Progenitor cell of endocrine pancreas (in vitro differentiated cells): ENCODE data around the gene ITGB7. TPM values are rescaled to one million over a fixed set of nuclear protein-coding genes. Genes with fewer than 3 reads are reported as not detected.

Experiments
- DNase-seq: peaks from one replicate; pipeline ENCODE4 v3.0.0; 2021; ENCODE audit warnings: low spot score; ENCODE audit not compliant: unreplicated experiment
- H3K27ac Mint-ChIP-seq: 2 replicates; pipeline ENCODE4 v1.8.0; 2021; ENCODE audit warnings: mild to moderate bottlenecking, moderate library complexity, mixed read lengths
- H3K27me3 Mint-ChIP-seq: 2 replicates; pipeline ENCODE4 v1.8.0; 2021; ENCODE audit warnings: mixed read lengths
- H3K36me3 Mint-ChIP-seq: 2 replicates; pipeline ENCODE4 v1.8.0; 2022; ENCODE audit warnings: mixed read lengths; ENCODE audit not compliant: insufficient read depth
- H3K4me1 Mint-ChIP-seq: 2 replicates; pipeline ENCODE4 v1.8.0; 2021; ENCODE audit warnings: low read depth, mixed read lengths
- H3K4me3 Mint-ChIP-seq: 2 replicates; pipeline ENCODE4 v1.8.0; 2021; ENCODE audit warnings: low read depth, mild to moderate bottlenecking, moderate library complexity, mixed read lengths
- H3K9me3 Mint-ChIP-seq: 2 replicates; pipeline ENCODE4 v1.8.0; 2021; ENCODE audit warnings: low read depth, mixed read lengths
- total RNA-seq: library from RNA; stranded (reverse); gene quantifications from 2 replicates; pipeline ENCODE4 v1.2.1, GENCODE V29; 2021
- TF ChIP-seq, protein P1 (sequence below): fragments of 200-600 bp; sonication (generic); IDR thresholded peaks from one replicate; pipeline ENCODE4 v1.5.0; 2021; ENCODE audit warnings: antibody characterized with exemption, mild to moderate bottlenecking; ENCODE audit not compliant: unreplicated experiment

Gene ITGB7
- total RNA-seq, 1 donor from 2014 or later = 0.29 TPM

DNA sequence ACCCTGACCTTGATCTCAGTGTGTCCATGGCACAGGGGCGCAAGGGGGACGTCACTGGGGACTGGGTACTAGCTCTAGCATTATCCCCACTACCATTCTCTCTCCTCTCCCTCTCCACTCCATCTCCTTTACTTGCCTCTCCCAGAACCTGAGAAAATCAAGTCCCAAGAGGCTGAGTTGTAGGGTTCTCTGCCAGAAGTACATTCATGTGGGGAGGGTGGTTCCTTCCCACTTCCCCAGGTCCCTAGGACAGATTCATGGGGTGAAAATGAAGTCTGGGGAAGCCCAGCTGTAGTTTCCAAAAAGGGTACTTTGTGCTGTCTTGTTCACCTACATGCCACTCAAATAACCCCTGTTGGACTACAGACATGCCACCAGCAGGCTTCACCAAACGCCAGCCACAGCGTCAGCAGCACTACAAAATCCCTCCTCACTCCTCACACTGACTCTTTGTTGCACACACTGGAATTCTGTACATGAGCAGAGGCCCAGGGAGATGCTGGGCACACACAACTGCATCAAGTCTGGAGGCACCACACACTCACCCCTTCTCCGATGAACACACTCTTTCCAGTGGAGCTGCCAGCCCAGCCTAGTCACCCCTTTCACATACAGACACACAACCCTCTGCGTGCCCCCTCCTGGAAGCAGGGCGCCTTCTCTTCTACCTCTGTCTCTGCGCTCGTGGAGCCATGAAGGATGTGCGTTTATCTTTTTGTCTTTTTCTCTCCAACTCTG lies 18.0 kb upstream of the ITGB7 start:
- peak overlapping the region; percentile 62 for H3K27ac Mint-ChIP-seq
- H3K4me3 Mint-ChIP-seq = peak overlapping the region; percentile 37
- TF ChIP-seq, protein P1, sequence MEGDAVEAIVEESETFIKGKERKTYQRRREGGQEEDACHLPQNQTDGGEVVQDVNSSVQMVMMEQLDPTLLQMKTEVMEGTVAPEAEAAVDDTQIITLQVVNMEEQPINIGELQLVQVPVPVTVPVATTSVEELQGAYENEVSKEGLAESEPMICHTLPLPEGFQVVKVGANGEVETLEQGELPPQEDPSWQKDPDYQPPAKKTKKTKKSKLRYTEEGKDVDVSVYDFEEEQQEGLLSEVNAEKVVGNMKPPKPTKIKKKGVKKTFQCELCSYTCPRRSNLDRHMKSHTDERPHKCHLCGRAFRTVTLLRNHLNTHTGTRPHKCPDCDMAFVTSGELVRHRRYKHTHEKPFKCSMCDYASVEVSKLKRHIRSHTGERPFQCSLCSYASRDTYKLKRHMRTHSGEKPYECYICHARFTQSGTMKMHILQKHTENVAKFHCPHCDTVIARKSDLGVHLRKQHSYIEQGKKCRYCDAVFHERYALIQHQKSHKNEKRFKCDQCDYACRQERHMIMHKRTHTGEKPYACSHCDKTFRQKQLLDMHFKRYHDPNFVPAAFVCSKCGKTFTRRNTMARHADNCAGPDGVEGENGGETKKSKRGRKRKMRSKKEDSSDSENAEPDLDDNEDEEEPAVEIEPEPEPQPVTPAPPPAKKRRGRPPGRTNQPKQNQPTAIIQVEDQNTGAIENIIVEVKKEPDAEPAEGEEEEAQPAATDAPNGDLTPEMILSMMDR = no peak
- DNase-seq = no peak
- H3K4me1 Mint-ChIP-seq = peaks cover 36% of the 10 kb centered on the region
- no peaks in the 10 kb centered on the region for H3K9me3 Mint-ChIP-seq
- H3K27me3 Mint-ChIP-seq = peaks cover 39% of the 10 kb centered on the region
- no peaks in the 10 kb centered on the region for H3K36me3 Mint-ChIP-seq

DNA sequence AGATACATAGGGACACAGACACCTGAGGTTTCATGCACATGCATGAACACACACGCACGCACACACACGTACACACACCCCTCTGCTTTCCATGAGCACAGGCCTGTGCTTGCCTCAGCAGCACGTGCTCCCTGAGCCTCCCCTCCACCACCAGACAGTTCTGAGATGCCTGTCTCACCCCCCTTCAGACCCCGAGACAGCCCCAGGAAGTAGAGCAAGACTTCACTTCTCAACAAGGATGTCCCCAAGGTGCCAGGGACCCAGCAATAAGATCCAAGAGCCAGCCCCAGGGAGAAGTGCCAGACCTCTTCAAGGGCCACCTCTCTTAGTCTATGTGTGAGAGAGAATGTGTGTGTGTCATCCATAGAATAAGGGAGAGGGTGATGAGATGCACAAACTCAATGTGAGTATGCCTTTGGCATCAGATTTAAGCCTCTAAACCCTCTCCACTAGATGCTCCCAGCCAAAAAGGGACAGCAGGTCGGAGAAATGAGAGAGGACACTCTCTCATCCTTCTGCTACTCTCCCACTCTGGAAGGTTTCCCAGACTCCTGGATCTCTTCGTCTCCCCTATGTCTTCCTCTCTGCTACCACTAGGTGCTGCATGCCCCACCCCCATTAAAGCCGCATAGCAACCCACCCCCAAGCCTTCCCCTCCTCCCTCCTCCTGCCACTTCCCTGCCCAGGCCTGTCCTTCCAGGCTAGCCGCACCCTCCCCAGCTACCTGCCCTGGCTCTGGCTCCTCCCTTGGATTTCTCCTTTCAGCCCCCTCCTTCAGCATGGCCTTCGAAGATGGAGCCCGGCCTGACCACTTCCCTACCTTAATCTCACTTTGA lies 17.2 kb upstream of the ITGB7 start:
- Mint-ChIP-seq H3K4me1 (peaks cover 38% of the 10 kb centered on the region), H3K9me3 (no peaks in the 10 kb centered on the region), H3K27ac (no peak overlapping the region), H3K36me3 (no peaks in the 10 kb centered on the region), H3K27me3 (peaks cover 36% of the 10 kb centered on the region), H3K4me3 (peak overlapping the region; percentile 33)
- DNase-seq = no peak
- TF ChIP-seq, protein P1 = peak; percentile 48

DNA sequence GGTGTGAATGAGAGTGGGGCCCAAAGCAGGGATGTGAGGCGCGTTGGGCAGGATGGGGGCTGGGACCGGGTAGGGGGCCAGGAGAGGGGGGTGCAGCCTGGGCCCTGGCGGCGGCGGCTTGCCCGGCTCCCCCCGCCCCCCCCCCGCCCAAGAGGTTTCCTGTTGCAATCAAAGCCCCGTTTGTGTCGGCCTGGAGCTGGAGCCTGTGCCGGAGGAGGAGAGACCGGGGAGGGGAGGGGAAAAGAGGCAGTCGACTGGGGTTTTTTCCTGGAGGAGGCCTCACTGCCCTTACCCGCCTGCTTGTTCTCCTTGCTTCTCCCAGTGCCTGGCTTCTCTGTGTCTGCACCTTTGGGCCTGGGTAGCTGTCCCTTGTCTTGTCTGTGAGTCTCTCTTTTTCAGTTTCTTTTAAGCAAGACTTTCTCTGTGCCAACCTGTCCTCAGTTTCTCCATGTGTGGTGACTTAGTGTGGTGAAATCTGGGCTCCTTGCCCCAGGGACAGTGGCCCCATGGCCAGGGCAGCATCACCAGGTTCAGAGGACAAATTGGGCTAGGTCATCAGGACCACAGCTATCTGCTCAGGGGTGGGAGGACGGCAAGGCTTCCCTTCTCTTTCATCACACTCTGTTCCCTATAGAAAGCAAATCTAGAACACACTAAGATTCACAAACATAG lies 16.5 kb upstream of the ITGB7 start:
- no peak for DNase-seq
- Mint-ChIP-seq H3K27me3 (peaks cover 36% of the 10 kb centered on the region), H3K9me3 (no peaks in the 10 kb centered on the region), H3K27ac (no peak overlapping the region), H3K4me3 (no peak overlapping the region), H3K4me1 (peaks cover 40% of the 10 kb centered on the region), H3K36me3 (no peaks in the 10 kb centered on the region)
- TF ChIP-seq, protein P1 = no peak

DNA sequence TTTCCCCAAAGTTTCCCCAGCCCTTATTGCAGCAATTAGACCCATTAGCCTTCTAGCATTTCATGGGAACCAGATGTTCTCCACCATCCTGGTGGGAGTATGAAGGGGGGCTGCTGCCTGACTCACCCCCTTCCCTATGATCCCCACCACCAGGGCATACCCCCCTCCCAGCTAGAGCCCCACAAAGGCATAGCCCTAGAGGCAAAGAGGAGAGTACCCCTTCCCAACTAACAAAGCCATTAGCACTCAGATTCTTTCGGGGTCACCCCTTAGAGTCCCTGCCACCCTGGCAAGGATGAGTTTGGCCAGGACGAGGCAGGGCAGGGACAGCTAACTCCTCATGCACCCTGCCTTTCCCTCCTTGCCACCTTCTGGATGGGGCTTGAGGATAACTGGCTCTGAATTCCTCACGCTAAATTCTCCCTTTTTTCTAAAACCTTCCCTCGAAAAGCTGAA lies 15.8 kb upstream of the ITGB7 start:
- TF ChIP-seq, protein P1 = no peak
- peaks cover 41% of the 10 kb centered on the region for H3K4me1 Mint-ChIP-seq

DNA sequence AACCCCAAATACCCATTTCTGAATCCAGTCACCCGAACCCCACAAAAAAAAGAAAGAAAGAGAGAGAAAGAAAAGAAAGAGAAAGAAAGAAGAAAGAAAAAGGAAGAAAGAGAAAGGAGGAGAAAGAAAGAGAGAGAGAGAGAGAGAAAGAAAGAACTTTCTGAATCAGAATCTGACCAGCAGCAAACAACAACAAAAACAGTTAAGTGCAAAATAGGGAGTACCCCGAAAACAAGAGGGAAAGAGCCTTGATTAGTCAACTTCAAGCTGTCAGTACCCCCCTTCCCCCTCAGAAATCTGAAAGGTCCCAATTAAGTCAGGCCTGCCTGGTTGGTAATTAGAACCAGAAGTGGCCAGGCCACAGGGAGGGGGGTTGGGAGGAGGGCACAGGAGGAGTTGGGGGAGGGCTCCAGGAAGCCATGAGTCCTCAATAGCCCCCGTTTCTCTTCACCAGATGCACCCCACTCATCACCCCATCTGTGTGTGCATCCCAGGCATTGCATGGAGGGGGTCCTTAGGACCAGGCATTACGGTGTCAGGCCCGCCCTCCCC lies 15.2 kb upstream of the ITGB7 start:
- no peak for DNase-seq
- Mint-ChIP-seq H3K27ac (peak overlapping the region; percentile 89), H3K4me1 (peaks cover 42% of the 10 kb centered on the region), H3K36me3 (no peaks in the 10 kb centered on the region), H3K4me3 (peak overlapping the region; percentile 56), H3K9me3 (no peaks in the 10 kb centered on the region), H3K27me3 (peaks cover 44% of the 10 kb centered on the region)
- TF ChIP-seq, protein P1 = no peak

More for the DNA sequence above, 15.8 kb upstream of the ITGB7 start:
- DNase-seq = no peak
- Mint-ChIP-seq H3K36me3 (no peaks in the 10 kb centered on the region), H3K27ac (no peak overlapping the region), H3K9me3 (no peaks in the 10 kb centered on the region), H3K27me3 (peaks cover 40% of the 10 kb centered on the region), H3K4me3 (peak overlapping the region; percentile 56)
